Stomach smooth muscle (tissue), 2 donors: Measurements from ENCODE around the gene P3H2.
A peak's percentile ranks its signal among the peaks of the same experiment; 100 is the strongest.

ENCODE experiments used
- H3K27ac ChIP-seq: one replicate; pipeline ENCODE4 v1.7.0; 2013; ENCODE audit warnings: mild to moderate bottlenecking, low read length, inconsistent platforms
- H3K27me3 ChIP-seq, 2 donors: one replicate each; pipeline ENCODE4 v1.7.0; 2013; ENCODE audit warnings: low read length in 2 of 2; ENCODE audit not compliant: insufficient read depth in 2 of 2, control insufficient read depth in 1 of 2
- H3K36me3 ChIP-seq, 2 donors: one replicate each; pipeline ENCODE4 v1.7.0; 2013; ENCODE audit warnings: low read length in 2 of 2; ENCODE audit not compliant: control insufficient read depth in 2 of 2, insufficient read depth in 2 of 2
- H3K4me1 ChIP-seq: one replicate; pipeline ENCODE4 v1.7.0; 2013; ENCODE audit warnings: low read length; ENCODE audit not compliant: control insufficient read depth, insufficient read depth
- H3K4me3 ChIP-seq, 2 donors: one replicate each; pipeline ENCODE4 v1.7.0; 2013; ENCODE audit warnings: low read length in 2 of 2
- H3K9ac ChIP-seq, 2 donors: one replicate each; pipeline ENCODE4 v1.7.0; 2013; ENCODE audit warnings: low read length in 2 of 2, mild to moderate bottlenecking in 1 of 2
- H3K9me3 ChIP-seq, 2 donors: one replicate each; pipeline ENCODE4 v1.7.0; 2013; ENCODE audit warnings: low read length in 2 of 2; ENCODE audit not compliant: control insufficient read depth in 2 of 2
- donor health status: healthy.
- donor health status: Pancreatic carcinoma.

The P3H2 gene

DNA sequence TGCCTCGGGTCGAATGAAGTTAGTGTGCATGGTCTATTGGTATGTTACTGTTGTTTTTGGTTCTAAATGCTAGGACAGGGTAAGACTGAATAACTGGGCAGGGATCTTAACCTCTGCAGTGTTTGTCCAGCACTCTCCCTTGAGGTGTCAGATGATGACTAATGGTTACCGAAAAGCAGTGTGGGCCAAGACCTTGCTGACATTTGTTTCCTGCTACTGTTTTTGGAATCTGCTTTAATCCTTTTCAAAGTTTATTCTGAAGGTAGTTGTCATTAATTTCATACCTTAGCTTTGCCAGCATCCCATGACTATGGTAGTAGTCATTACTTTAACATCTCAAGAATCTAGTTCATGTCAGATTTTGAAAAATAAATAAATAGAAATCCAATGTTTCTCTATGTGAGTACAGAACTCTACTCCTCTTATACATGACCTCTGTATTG, 117.0 kb downstream of the P3H2 start:
- H3K27me3 ChIP-seq, result no peaks in the 10 kb centered on the region
- H3K4me1 ChIP-seq, result peaks cover 4% of the 10 kb centered on the region
- no peaks in the 10 kb centered on the region for H3K36me3 ChIP-seq
- H3K9me3 ChIP-seq, result no peaks in the 10 kb centered on the region
- no peak overlapping the region for H3K9ac ChIP-seq
- no peak overlapping the region for H3K27ac ChIP-seq
- peak overlapping the region in 1 of 2 donors; percentile 41 for H3K4me3 ChIP-seq

DNA sequence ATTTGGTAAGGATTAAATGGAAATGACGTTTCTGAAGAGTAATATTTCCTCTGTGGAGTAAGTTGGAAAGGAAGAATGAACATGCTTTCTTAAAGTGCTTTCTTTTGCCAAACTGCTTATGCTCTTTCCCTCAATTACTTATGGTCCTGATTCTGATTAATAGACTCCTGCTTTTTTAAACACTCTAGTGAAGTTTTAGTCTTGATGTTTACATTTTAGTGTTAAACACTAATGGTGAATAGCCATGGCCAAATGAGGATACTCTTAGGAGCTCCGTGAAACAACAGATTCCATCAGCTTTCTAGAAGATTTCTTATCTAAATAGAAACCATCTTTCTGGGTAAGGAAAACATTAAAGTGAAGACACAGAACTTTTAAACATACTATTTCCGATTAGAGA, 117.6 kb downstream of the P3H2 start:
- H3K27ac ChIP-seq, result no peak overlapping the region
- H3K4me3 ChIP-seq, result peak overlapping the region in 1 of 2 donors; percentile 26

DNA sequence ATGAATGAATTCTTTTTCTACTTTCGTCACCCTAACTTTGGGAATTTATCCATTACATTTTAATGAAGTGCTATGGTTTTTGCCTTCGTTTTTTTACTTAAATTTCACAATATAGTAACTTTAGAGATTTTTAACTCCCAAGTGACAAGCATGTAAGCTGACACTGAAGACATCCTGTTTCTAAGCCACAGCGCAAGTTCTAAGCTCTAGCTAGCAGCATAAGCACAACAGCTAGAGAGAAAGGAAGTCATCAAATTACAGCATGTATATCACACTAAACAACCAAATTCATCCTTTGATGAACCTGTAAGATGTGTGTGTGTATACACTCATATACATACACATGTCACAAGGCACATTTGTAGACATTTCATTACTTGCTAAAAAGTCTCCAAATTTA, 119.3 kb downstream of the P3H2 start:
- peaks cover 2% of the 10 kb centered on the region for H3K4me1 ChIP-seq
- no peak overlapping the region for H3K9ac ChIP-seq
- H3K27me3 ChIP-seq, result no peaks in the 10 kb centered on the region
- H3K27ac ChIP-seq, result no peak overlapping the region
- no peaks in the 10 kb centered on the region for H3K9me3 ChIP-seq
- no peaks in the 10 kb centered on the region for H3K36me3 ChIP-seq
- H3K4me3 ChIP-seq, result no peak overlapping the region

More for the DNA sequence above, 117.6 kb downstream of the P3H2 start:
- H3K27me3 ChIP-seq, result no peaks in the 10 kb centered on the region
- peaks cover 2% of the 10 kb centered on the region for H3K4me1 ChIP-seq
- H3K36me3 ChIP-seq, result no peaks in the 10 kb centered on the region
- H3K9me3 ChIP-seq, result no peaks in the 10 kb centered on the region
- H3K9ac ChIP-seq, result no peak overlapping the region

DNA sequence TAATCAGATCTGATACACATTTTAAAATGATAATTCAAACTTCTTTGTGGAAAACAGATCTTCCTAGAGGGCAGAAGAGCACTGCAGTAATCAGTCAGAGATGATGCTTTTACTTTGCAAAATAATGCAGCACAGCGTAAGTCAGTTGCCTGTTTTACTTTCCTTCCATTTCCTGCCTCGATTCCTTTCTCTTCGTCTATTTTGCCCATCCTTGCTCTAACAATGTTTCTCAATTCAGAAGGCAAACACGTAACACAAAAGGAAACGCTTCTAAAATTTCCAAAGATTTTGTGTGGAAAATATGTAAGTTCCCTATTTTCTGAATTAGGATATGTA, 119.9 kb downstream of the P3H2 start:
- no peak overlapping the region for H3K9ac ChIP-seq
- no peaks in the 10 kb centered on the region for H3K9me3 ChIP-seq
- peaks cover 2% of the 10 kb centered on the region for H3K4me1 ChIP-seq
- no peak overlapping the region for H3K27ac ChIP-seq
- H3K36me3 ChIP-seq, result no peaks in the 10 kb centered on the region
- H3K27me3 ChIP-seq, result no peaks in the 10 kb centered on the region
- H3K4me3 ChIP-seq, result no peak overlapping the region

DNA sequence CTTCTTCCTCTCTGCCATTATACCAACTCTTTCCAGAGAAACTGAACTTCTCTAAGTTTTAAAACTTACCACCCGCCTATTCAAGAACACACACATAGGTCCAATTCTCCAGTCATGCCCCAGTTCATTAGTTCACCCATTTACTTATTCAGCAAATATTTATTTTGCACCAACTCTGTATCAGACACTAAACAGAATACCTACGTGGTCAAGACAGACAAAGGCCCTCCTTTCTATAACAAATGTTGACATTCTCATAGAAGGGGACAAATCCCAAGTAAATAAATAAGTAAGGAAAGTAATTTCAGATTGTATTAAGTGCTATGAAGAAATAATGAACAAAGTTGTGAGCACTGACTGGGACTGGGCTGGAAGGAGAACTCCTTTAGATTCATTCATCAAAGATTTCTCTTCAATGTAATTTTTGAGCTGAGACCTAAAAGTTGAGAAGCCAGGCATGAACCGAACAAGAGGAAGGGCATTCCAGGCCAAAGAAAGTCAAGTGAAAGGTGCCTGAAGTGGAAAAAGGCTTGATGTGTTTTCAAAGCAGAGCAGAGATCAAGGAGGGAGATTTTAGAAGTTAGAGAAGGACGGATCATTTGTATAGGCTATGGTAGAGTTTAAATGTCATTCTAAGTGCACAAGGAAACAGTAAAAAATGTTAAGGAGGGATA, 120.4 kb downstream of the P3H2 start:
- H3K36me3 ChIP-seq, result no peaks in the 10 kb centered on the region

DNA sequence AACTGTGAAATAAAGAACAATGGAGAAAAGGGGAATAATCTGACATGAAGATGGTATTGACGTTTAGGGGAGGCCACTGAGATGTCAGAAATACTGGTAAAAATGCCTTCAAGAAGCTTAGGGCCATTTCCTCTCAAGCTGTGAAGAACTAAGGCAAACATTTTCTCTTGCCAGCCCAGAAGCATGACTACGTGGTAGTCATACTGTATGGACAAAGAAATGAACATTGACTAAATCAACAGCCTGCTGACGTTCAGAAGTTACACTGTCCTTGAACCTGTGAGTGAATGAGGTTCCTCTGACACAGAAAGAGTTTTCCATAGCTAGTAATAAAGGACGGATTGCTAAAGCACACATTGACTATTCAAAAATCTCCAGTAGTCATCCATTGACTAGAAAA, 121.0 kb downstream of the P3H2 start:
- Histone ChIP-seq H3K9me3 (no peaks in the 10 kb centered on the region), H3K9ac (no peak overlapping the region), H3K36me3 (no peaks in the 10 kb centered on the region), H3K4me3 (no peak overlapping the region), H3K27me3 (no peaks in the 10 kb centered on the region), H3K27ac (no peak overlapping the region), H3K4me1 (peaks cover 2% of the 10 kb centered on the region)

More for the DNA sequence above, 120.4 kb downstream of the P3H2 start:
- Histone ChIP-seq H3K27ac (no peak overlapping the region), H3K27me3 (no peaks in the 10 kb centered on the region), H3K4me3 (no peak overlapping the region), H3K9me3 (no peaks in the 10 kb centered on the region), H3K4me1 (peaks cover 2% of the 10 kb centered on the region), H3K9ac (no peak overlapping the region)

DNA sequence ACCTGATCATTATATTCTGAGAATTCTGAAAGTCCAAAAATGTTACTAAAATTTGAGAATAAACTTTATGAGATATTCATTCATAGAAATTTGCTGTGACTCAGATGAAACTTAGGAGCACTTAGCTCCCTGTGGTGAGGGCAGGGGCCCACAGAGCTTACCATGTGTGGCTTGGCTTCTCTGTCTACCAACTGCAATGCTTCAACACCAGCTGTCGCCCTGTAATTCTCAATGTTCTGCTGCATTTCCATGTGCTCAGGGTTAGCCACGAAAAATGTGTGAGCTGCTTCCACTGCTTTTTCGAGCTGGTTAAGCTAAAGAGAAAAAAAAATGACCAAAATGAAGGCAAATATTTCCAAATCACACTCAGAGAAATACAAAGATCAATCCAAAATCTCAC, 125.6 kb downstream of the P3H2 start:
- Histone ChIP-seq H3K27ac (no peak overlapping the region), H3K27me3 (no peaks in the 10 kb centered on the region), H3K4me3 (no peak overlapping the region), H3K36me3 (no peaks in the 10 kb centered on the region), H3K9ac (no peak overlapping the region), H3K9me3 (no peaks in the 10 kb centered on the region), H3K4me1 (no peaks in the 10 kb centered on the region)

DNA sequence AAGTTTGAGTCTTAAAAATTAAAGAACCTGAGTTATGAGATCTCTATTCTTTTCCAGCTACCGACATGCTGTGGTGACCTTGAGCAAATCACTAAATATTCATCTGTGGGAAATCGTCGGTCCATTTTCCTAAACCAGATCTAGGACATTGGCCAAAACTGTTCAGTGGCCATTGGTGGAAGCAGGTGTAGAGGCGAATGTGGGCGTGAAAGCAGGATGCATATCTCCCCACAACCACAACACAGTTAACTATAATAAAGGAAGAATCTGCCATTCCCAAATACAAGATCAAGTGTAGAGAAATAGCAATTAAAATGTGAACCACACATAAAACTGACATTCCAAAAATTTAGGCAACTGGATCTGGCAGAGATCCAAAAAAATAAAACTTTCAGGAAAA, 129.9 kb downstream of the P3H2 start:
- Histone ChIP-seq H3K4me1 (no peaks in the 10 kb centered on the region), H3K36me3 (peaks cover 0 to 3% of the 10 kb centered on the region in 2 donors), H3K27me3 (no peaks in the 10 kb centered on the region), H3K4me3 (no peak overlapping the region), H3K27ac (no peak overlapping the region), H3K9ac (no peak overlapping the region), H3K9me3 (no peaks in the 10 kb centered on the region)

DNA sequence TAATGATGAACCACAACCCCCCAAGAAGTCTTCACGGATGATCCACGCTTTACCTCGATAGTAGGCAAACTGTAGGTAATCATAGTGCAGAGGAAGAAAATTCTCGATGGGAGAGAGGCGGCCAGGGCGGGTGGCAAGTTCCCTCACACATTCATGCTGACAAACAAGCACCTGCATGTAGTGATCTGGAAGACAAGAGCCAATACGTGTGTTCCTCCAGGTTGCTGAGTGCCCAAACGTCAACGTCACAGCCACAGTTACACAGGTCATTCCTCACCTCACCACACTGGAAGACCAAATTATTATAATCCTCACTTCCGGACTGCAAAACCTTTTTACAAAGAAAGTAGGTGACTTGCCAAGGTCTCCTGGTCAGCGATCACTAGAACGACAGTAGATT, 131.8 kb downstream of the P3H2 start:
- H3K36me3 ChIP-seq, result peaks cover 0 to 3% of the 10 kb centered on the region in 2 donors
- H3K27me3 ChIP-seq, result no peaks in the 10 kb centered on the region
- no peak overlapping the region for H3K9ac ChIP-seq
- no peak overlapping the region for H3K4me3 ChIP-seq
- no peaks in the 10 kb centered on the region for H3K9me3 ChIP-seq
- H3K4me1 ChIP-seq, result no peaks in the 10 kb centered on the region
- H3K27ac ChIP-seq, result no peak overlapping the region

DNA sequence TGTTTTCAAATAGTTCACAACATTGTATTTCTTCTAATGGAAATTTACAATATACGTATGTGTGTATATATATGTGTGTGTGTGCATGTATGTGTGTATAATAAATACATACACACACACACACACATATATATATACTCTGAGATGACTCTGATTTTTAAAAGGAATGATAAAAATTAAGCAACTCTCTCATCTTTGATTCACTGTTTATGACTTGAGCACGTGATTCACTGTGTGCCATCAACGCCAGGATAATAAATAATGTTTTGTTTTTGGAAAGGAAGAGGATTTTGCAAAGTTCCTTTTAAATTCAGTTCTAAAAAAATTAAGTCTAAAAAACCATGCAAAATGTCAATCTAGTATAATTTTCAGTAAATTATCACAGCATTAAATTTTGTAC, 132.4 kb downstream of the P3H2 start:
- Histone ChIP-seq H3K36me3 (peaks cover 0 to 3% of the 10 kb centered on the region in 2 donors), H3K27me3 (no peaks in the 10 kb centered on the region), H3K9ac (no peak overlapping the region), H3K4me1 (no peaks in the 10 kb centered on the region), H3K27ac (no peak overlapping the region), H3K4me3 (no peak overlapping the region), H3K9me3 (no peaks in the 10 kb centered on the region)

DNA sequence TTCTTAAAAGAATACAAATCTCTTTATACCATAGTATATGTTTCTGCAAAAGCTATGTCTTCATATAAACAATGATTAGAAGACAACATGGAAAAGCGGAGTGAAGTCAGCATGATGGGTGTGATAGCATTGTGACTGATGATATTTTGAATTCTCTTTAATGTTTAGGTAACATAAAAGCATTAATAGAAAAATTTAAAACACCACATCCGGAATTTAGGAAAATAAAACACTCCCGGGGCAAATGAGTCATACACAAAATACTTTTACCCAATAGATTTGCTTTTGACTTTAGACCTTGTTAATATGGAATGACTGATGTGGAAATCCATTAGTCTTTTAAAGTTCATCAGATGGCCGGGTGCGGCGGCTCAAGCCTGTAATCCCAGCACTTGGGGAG, 134.7 kb downstream of the P3H2 start:
- Histone ChIP-seq H3K9me3 (no peaks in the 10 kb centered on the region), H3K27me3 (no peaks in the 10 kb centered on the region), H3K36me3 (peaks cover 0 to 3% of the 10 kb centered on the region in 2 donors), H3K4me3 (no peak overlapping the region), H3K4me1 (peaks cover 15% of the 10 kb centered on the region), H3K9ac (no peak overlapping the region), H3K27ac (no peak overlapping the region)
